GM18858 (cell line): ENCODE data around the gene NSMCE3.
"Not testable (repeated sequence)": the region's sequence is repeated elsewhere in the genome, so short reads cannot be mapped to it uniquely, and the experiment has no call there.

Experiments used
- ATAC-seq: cut with Tn5 transposase; IDR thresholded peaks from one replicate; pipeline ENCODE4 v1.9.1; 2021; ENCODE audit not compliant: unreplicated experiment

The NSMCE3 gene

GRCh38 chr15:29270976-29271375 lies 1.4 kb upstream of the NSMCE3 start:
- ATAC-seq = no peak

- peak; percentile 16 for ATAC-seq
Observed at GRCh38 chr15:29270169-29270955, 740 bp upstream of the NSMCE3 start.

- ATAC-seq = peak; percentile 5
Observed at GRCh38 chr15:29268706-29269484, 727 bp downstream of the NSMCE3 start.

- ATAC-seq = no peak
Observed at GRCh38 chr15:29266052-29266582, 3.5 kb downstream of the NSMCE3 start.

GRCh38 chr15:29263289-29263688 lies 6.3 kb downstream of the NSMCE3 start:
- ATAC-seq = no peak

GRCh38 chr15:29262738-29263137 lies 6.9 kb downstream of the NSMCE3 start:
- no peak for ATAC-seq

GRCh38 chr15:29260896-29261295 lies 8.7 kb downstream of the NSMCE3 start:
- ATAC-seq = no peak

- no peak for ATAC-seq
Observed at GRCh38 chr15:29259233-29259632, 10.4 kb downstream of the NSMCE3 start.

GRCh38 chr15:29252234-29252633 lies 17.4 kb downstream of the NSMCE3 start:
- ATAC-seq = no peak

GRCh38 chr15:29244544-29244943 lies 25.1 kb downstream of the NSMCE3 start:
- ATAC-seq = no peak

GRCh38 chr15:29244123-29244522 lies 25.5 kb downstream of the NSMCE3 start:
- ATAC-seq = no peak

- ATAC-seq = no peak
Observed at GRCh38 chr15:29242456-29243242, 27.0 kb downstream of the NSMCE3 start.

GRCh38 chr15:29241207-29241606 lies 28.4 kb downstream of the NSMCE3 start:
- no peak for ATAC-seq

GRCh38 chr15:29239395-29239794 lies 30.2 kb downstream of the NSMCE3 start:
- no peak for ATAC-seq

- ATAC-seq = no peak
Observed at GRCh38 chr15:29233566-29233965, 36.1 kb downstream of the NSMCE3 start.

- no peak for ATAC-seq
Observed at GRCh38 chr15:29226436-29227208, 43.0 kb downstream of the NSMCE3 start.

- ATAC-seq = no peak
Observed at GRCh38 chr15:29225534-29226234, 43.9 kb downstream of the NSMCE3 start.

- ATAC-seq = not testable (repeated sequence)
Observed at GRCh38 chr15:29224987-29225363, 44.6 kb downstream of the NSMCE3 start.

- ATAC-seq = not testable (repeated sequence)
Observed at GRCh38 chr15:29224235-29224986, 45.2 kb downstream of the NSMCE3 start.
